H9 (cell line): ENCODE measurements around the gene GDNF. TPM values are rescaled to one million over a fixed set of nuclear protein-coding genes. Genes with fewer than 3 reads are reported as not detected.

Source experiments
- DNase-seq: peaks from one replicate; pipeline ENCODE4 v3.0.0-alpha.2; 2017
- H2AFZ ChIP-seq: one replicate; pipeline ENCODE4 v1.6.1; 2013; ENCODE audit warnings: mild to moderate bottlenecking, low read length, control low read depth, moderate library complexity
- H2AK5ac ChIP-seq: 2 replicates; pipeline ENCODE4 v1.6.1; 2013; ENCODE audit warnings: low read length, control low read depth, mixed read lengths; ENCODE audit not compliant: insufficient read length
- H2BK120ac ChIP-seq: one replicate; pipeline ENCODE4 v1.6.1; 2013; ENCODE audit warnings: low read depth, mild to moderate bottlenecking, low read length, control low read depth, inconsistent platforms; ENCODE audit not compliant: poor library complexity, severe bottlenecking
- H2BK12ac ChIP-seq: 2 replicates; pipeline ENCODE4 v1.6.1; 2013; ENCODE audit warnings: low read length, control low read depth, mixed read lengths, low read depth; ENCODE audit not compliant: insufficient read length
- H2BK15ac ChIP-seq: 2 replicates; pipeline ENCODE4 v1.6.1; 2013; ENCODE audit warnings: low read depth, low read length, control low read depth
- H2BK20ac ChIP-seq: one replicate; pipeline ENCODE4 v1.6.1; 2013; ENCODE audit warnings: low read depth, mild to moderate bottlenecking, low read length, control low read depth, inconsistent platforms; ENCODE audit not compliant: poor library complexity, severe bottlenecking
- H2BK5ac ChIP-seq: 2 replicates; pipeline ENCODE4 v1.6.1; 2013; ENCODE audit warnings: low read length, control low read depth, mixed read lengths; ENCODE audit not compliant: insufficient read length
- H3K14ac ChIP-seq: 2 replicates; pipeline ENCODE4 v1.6.1; 2013; ENCODE audit warnings: low read length, control low read depth; ENCODE audit not compliant: insufficient read depth
- H3K18ac ChIP-seq: 2 replicates; pipeline ENCODE4 v1.6.1; 2013; ENCODE audit warnings: low read depth, mild to moderate bottlenecking, mixed read lengths, low read length, control low read depth; ENCODE audit not compliant: insufficient read length
- H3K23ac ChIP-seq: 2 replicates; pipeline ENCODE4 v1.6.1; 2013; ENCODE audit warnings: low read length, control low read depth, mixed read lengths, low read depth; ENCODE audit not compliant: insufficient read length
- H3K23me2 ChIP-seq: 2 replicates; pipeline ENCODE4 v1.6.1; 2013; ENCODE audit warnings: low read depth, mild to moderate bottlenecking, mixed read lengths, low read length, control low read depth; ENCODE audit not compliant: insufficient read length, poor library complexity, severe bottlenecking
- H3K27ac ChIP-seq: 2 replicates; pipeline ENCODE4 v1.5.1; 2013; ENCODE audit warnings: low read length, control low read depth, mixed read lengths, low read depth; ENCODE audit not compliant: insufficient read length
- H3K27me3 ChIP-seq: 2 replicates; pipeline ENCODE4 v1.6.1; 2013; ENCODE audit warnings: low read length, control low read depth, inconsistent platforms; ENCODE audit not compliant: insufficient read depth
- H3K4ac ChIP-seq: 2 replicates; pipeline ENCODE4 v1.6.1; 2013; ENCODE audit warnings: low read depth, mild to moderate bottlenecking, control low read depth, inconsistent platforms, low read length, moderate library complexity
- H3K4me1 ChIP-seq: 2 replicates; pipeline ENCODE4 v1.6.1; 2013; ENCODE audit warnings: low read length, control low read depth, inconsistent platforms; ENCODE audit not compliant: insufficient read depth
- H3K4me2 ChIP-seq: 2 replicates; pipeline ENCODE4 v1.6.1; 2013; ENCODE audit warnings: low read length, control low read depth, mixed read lengths; ENCODE audit not compliant: insufficient read length, insufficient read depth
- H3K56ac ChIP-seq: 2 replicates; pipeline ENCODE4 v1.6.1; 2013; ENCODE audit warnings: low read depth, mild to moderate bottlenecking, mixed read lengths, low read length, control low read depth; ENCODE audit not compliant: insufficient read length
- H3K79me1 ChIP-seq: 2 replicates; pipeline ENCODE4 v1.6.1; 2013; ENCODE audit warnings: low read depth, mild to moderate bottlenecking, moderate library complexity, low read length, control low read depth, inconsistent platforms; ENCODE audit not compliant: insufficient read depth, poor library complexity, severe bottlenecking
- H3K79me2 ChIP-seq: 2 replicates; pipeline ENCODE4 v1.6.1; 2013; ENCODE audit warnings: low read length, control low read depth, inconsistent platforms; ENCODE audit not compliant: insufficient read depth
- H3K9ac ChIP-seq: 2 replicates; pipeline ENCODE4 v1.6.1; 2013; ENCODE audit warnings: low read length, control low read depth, mixed read lengths; ENCODE audit not compliant: insufficient read length; ENCODE audit errors: extremely low read depth
- H3K9me3 ChIP-seq: one replicate; pipeline ENCODE4 v1.6.1; 2013; ENCODE audit warnings: low read depth, low read length, inconsistent platforms; ENCODE audit not compliant: control insufficient read depth
- H3T11ph ChIP-seq: one replicate; pipeline ENCODE4 v1.6.1; 2013; ENCODE audit warnings: mild to moderate bottlenecking, low read length, control low read depth, inconsistent platforms
- H4K20me1 ChIP-seq: one replicate; pipeline ENCODE4 v1.6.1; 2013; ENCODE audit not compliant: control insufficient read depth, insufficient read length, insufficient read depth
- H4K5ac ChIP-seq: 2 replicates; pipeline ENCODE4 v1.6.1; 2013; ENCODE audit warnings: low read depth, mild to moderate bottlenecking, mixed read lengths, low read length, control low read depth; ENCODE audit not compliant: insufficient read length
- H4K8ac ChIP-seq: replicated peaks from 2 replicates; pipeline ENCODE4 v1.6.1; 2013; ENCODE audit warnings: low read length, control low read depth, mixed read lengths, low read depth; ENCODE audit not compliant: insufficient read length
- H4K91ac ChIP-seq: 2 replicates; pipeline ENCODE4 v1.6.1; 2013; ENCODE audit warnings: low read depth, mild to moderate bottlenecking, moderate library complexity, mixed read lengths, low read length, control low read depth; ENCODE audit not compliant: insufficient read length
- H3K27ac Mint-ChIP-seq, 3 experiments: 2 replicates in 2 of 3; 3 replicates in 1 of 3; pipeline ENCODE4 v1.8.0; 2020 to 2021; ENCODE audit warnings: mixed read lengths in 3 of 3, mild to moderate bottlenecking in 1 of 3, moderate library complexity in 1 of 3
- H3K27me3 Mint-ChIP-seq: 2 replicates; pipeline ENCODE4 v1.8.0; 2021; ENCODE audit warnings: low read depth, mild to moderate bottlenecking, moderate library complexity, mixed read lengths
- H3K36me3 Mint-ChIP-seq, 3 experiments: 2 replicates in 2 of 3; 3 replicates in 1 of 3; pipeline ENCODE4 v1.8.0; 2020 to 2021; ENCODE audit warnings: low read depth in 3 of 3, mixed read lengths in 3 of 3; ENCODE audit not compliant: insufficient read depth in 1 of 3
- H3K4me1 Mint-ChIP-seq, 2 experiments: 2 replicates each; pipeline ENCODE4 v1.8.0; 2020; ENCODE audit warnings: mixed read lengths in 2 of 2
- H3K4me3 Mint-ChIP-seq, 2 experiments: 2 replicates in 1 of 2; 3 replicates in 1 of 2; pipeline ENCODE4 v1.8.0; 2020 to 2021; ENCODE audit warnings: mild to moderate bottlenecking in 2 of 2, mixed read lengths in 2 of 2, moderate library complexity in 1 of 2
- H3K9me3 Mint-ChIP-seq, 2 experiments: 2 replicates in 1 of 2; 3 replicates in 1 of 2; pipeline ENCODE4 v1.8.0; 2020; ENCODE audit warnings: mild to moderate bottlenecking in 2 of 2, mixed read lengths in 2 of 2, moderate library complexity in 1 of 2
- WGBS: extraction: QIAGEN DNeasy Blood & Tissue Kit; methylation state at CpG from one replicate; pipeline ENCODE4 v1.1.7; 2013; ENCODE audit warnings: missing lambda C conversion rate, low lambda C conversion rate, mixed read lengths; ENCODE audit not compliant: insufficient read length; ENCODE audit errors: extremely low coverage; 5-methylcytosine and 5-hydroxymethylcytosine counted together
- total RNA-seq: library from RNA; stranded (reverse); gene quantifications from 2 replicates; pipeline ENCODE4 v1.2.1, GENCODE V29; 2021
- TF ChIP-seq, protein P1 (sequence below): fragments of 200-600 bp; sonication (generic); conservative IDR thresholded peaks from 3 replicates; pipeline ENCODE4 v1.8.0; 2021; ENCODE audit warnings: antibody characterized with exemption, mild to moderate bottlenecking

Gene GDNF
- total RNA-seq, 1 experiment from 2014 or later, result not detected

DNA sequence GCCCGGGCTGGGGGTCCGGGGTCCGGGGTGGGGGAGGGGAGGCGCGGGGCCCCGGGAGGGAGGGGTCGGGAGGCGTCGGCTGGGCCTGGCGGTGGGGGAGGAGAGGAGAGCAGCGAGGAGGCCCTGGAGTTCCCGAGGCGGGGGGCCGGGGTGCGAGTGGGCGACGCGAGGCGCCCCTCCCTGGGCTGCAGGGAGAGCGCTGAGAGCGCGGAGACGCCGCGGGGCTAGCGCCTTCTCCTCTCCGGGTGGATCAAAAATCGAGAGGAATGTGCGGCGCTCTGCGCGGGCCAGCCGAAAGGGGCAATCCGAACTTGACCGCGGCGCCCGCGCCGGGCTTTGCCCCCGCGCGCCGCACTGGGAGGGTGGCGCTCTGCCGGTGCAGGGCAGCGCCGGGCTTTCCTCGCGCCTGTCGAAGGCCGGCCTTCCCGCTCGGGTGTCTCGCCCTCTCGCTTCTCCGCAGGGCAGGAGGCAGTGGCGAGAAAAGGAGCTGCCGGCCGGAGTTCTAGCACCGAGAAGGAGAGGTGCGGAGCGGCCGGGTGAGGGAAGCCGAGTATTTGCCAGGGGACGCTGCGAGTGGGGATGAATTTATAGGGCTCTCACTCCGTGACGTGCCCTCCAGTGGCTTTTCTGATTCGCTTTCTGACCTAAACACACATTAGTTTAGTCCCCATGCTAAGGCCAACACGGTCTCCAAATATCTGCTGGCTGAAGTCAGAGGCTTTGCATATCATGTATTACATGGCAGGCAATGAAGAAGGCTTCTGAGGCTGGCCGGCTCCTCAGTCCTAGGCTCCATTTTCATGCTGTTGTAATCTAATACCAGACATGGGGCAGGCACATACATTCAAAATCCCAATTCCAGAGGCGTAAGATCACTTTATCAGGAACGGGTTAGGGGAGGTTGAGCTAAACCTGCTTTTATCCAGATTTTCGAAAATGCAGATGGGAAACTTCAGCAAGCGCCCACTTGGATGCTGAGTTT, 503 bp upstream of the GDNF start:
- peaks cover 31 to 55% of the 10 kb centered on the region in 2 experiments for H3K4me1 Mint-ChIP-seq
- H3K4ac ChIP-seq, result no peak overlapping the region

More for the DNA sequence above, 503 bp upstream of the GDNF start:
- Histone ChIP-seq H2BK120ac (no peak overlapping the region), H3K56ac (no peak overlapping the region), H4K8ac (no peak overlapping the region), H3K4me1 (no peaks in the 10 kb centered on the region), H2AK5ac (no peak overlapping the region), H4K91ac (no peak overlapping the region), H3T11ph (no peak overlapping the region), H3K27ac (no peak overlapping the region), H3K79me1 (no peaks in the 10 kb centered on the region), H4K5ac (no peak overlapping the region), H3K23ac (no peak overlapping the region), H2BK5ac (no peak overlapping the region), H3K79me2 (no peaks in the 10 kb centered on the region), H3K27me3 (peaks cover 52% of the 10 kb centered on the region), H3K4me2 (peak overlapping the region; percentile 88), H2BK12ac (no peak overlapping the region), H4K20me1 (no peaks in the 10 kb centered on the region), H3K9ac (no peak overlapping the region), H2BK15ac (no peak overlapping the region), H3K9me3 (no peaks in the 10 kb centered on the region), H2BK20ac (no peak overlapping the region), H2AFZ (no peak overlapping the region), H3K18ac (no peak overlapping the region), H3K23me2 (peaks cover 18% of the 10 kb centered on the region), H3K14ac (no peak overlapping the region)
- Mint-ChIP-seq H3K27me3 (peaks cover 91% of the 10 kb centered on the region), H3K36me3 (no peaks in the 10 kb centered on the region; a peak in 1 of 7 replicates), H3K9me3 (peaks cover 2 to 6% of the 10 kb centered on the region in 2 experiments; a peak in 2 of 5 replicates), H3K4me3 (peak overlapping the region; percentile 48 to 76), H3K27ac (no peak overlapping the region; a peak in 1 of 7 replicates)
- no CpG with 5 or more reads among the region's 76 CpGs for WGBS
- TF ChIP-seq, protein P1, sequence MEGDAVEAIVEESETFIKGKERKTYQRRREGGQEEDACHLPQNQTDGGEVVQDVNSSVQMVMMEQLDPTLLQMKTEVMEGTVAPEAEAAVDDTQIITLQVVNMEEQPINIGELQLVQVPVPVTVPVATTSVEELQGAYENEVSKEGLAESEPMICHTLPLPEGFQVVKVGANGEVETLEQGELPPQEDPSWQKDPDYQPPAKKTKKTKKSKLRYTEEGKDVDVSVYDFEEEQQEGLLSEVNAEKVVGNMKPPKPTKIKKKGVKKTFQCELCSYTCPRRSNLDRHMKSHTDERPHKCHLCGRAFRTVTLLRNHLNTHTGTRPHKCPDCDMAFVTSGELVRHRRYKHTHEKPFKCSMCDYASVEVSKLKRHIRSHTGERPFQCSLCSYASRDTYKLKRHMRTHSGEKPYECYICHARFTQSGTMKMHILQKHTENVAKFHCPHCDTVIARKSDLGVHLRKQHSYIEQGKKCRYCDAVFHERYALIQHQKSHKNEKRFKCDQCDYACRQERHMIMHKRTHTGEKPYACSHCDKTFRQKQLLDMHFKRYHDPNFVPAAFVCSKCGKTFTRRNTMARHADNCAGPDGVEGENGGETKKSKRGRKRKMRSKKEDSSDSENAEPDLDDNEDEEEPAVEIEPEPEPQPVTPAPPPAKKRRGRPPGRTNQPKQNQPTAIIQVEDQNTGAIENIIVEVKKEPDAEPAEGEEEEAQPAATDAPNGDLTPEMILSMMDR, result peak; percentile 48
- peak; percentile 65 for DNase-seq
